Panc1 (cell line): ENCODE results near the gene BTBD9. TPM values are rescaled to one million over a fixed set of nuclear protein-coding genes. Genes with fewer than 3 reads are reported as not detected.

Source experiments
- ATAC-seq: fragments of 200-7000 bp; cut with Tn5 transposase; 2 replicates; pipeline ENCODE4 v1.9.1; 2020; ENCODE audit warnings: mild to moderate bottlenecking, moderate library complexity
- BruUV-seq: library from RNA; stranded (reverse); fragments of 400-500 nt; replicated peaks from 2 replicates; lab custom pipeline; 2021; lab: Mats Ljungman, UMichigan
- CTCF ChIA-PET: fragments of 300-600 bp; sonication (Branson Sonifier 250); formaldehyde crosslinking; loops from one replicate; lab custom pipeline; 2022; ENCODE audit warnings: antibody characterized with exemption; lab: Charles Lee
- POLR2A ChIA-PET: fragments of 300-600 bp; sonication (Branson Sonifier 250); formaldehyde crosslinking; loops from one replicate; lab custom pipeline; 2022; ENCODE audit warnings: antibody characterized with exemption; lab: Charles Lee
- DNase-seq: peaks from one replicate; pipeline ENCODE4 v3.0.0-alpha.2; 2010; ENCODE audit warnings: low read depth, low spot score
- H3K27ac ChIP-seq: 2 replicates; pipeline ENCODE4 v1.5.1; 2011; ENCODE audit warnings: mild to moderate bottlenecking, low read length, inconsistent platforms
- H3K27me3 ChIP-seq: fragments of 200-500 bp; sonication (Bioruptor generic); 2 replicates; pipeline ENCODE4 v1.6.0; 2014; ENCODE audit warnings: low read length, inconsistent platforms; ENCODE audit not compliant: control insufficient read depth, insufficient read depth
- H3K36me3 ChIP-seq: fragments of 200-500 bp; sonication (Bioruptor generic); 2 replicates; pipeline ENCODE4 v1.5.1; 2014; ENCODE audit warnings: inconsistent platforms, mild to moderate bottlenecking, low read length, moderate library complexity; ENCODE audit not compliant: control insufficient read depth, insufficient read depth
- H3K4me1 ChIP-seq: 2 replicates; pipeline ENCODE4 v1.5.1; 2011; ENCODE audit warnings: inconsistent platforms, mild to moderate bottlenecking, low read length, moderate library complexity; ENCODE audit not compliant: control insufficient read depth, insufficient read depth
- H3K4me3 ChIP-seq, 2 experiments: 2 replicates each; pipeline ENCODE4 v1.5.1; 2011 to 2012; ENCODE audit warnings: low read depth in 2 of 2, low read length in 2 of 2, mild to moderate bottlenecking in 2 of 2, inconsistent platforms in 1 of 2, moderate library complexity in 1 of 2
- H3K9me3 ChIP-seq: fragments of 200-500 bp; sonication (Bioruptor generic); 2 replicates; pipeline ENCODE4 v1.5.1; 2014; ENCODE audit warnings: low read depth, mild to moderate bottlenecking, inconsistent platforms, low read length, moderate library complexity; ENCODE audit not compliant: control insufficient read depth, insufficient read depth
- CTCF ChIP-seq: fragments of 450-650 bp; IDR thresholded peaks from 2 replicates; pipeline ENCODE4 v1.5.1; 2017; ENCODE audit warnings: mild to moderate bottlenecking
- POLR2AphosphoS5 ChIP-seq: IDR thresholded peaks from 2 replicates; pipeline ENCODE4 v1.6.1; 2012; ENCODE audit warnings: mild to moderate bottlenecking, low read depth, low read length, moderate library complexity
- SIN3A ChIP-seq: IDR thresholded peaks from 2 replicates; pipeline ENCODE4 v1.6.1; 2012; ENCODE audit warnings: low read depth, mild to moderate bottlenecking, low read length, moderate library complexity, borderline replicate concordance; ENCODE audit not compliant: insufficient read depth
- TCF7L2 ChIP-seq: IDR thresholded peaks from 2 replicates; pipeline ENCODE4 v1.6.1; 2011; ENCODE audit warnings: mild to moderate bottlenecking, low read depth, low read length, inconsistent platforms
- in situ Hi-C: cut with HindIII; loops from 2 replicates; pipeline ENCODE4 v1.10.0; 2016; ENCODE audit warnings: low sequenced_read_pairs, low pct_unique_long_range_greater_than_20kb
- intact Hi-C: fragments of 100-400 bp; cut with micrococcal nuclease; formaldehyde crosslinking; loops from one replicate; pipeline ENCODE4 v1.10.0; 2022; ENCODE audit not compliant: unreplicated experiment
- total RNA-seq: library from RNA; stranded (reverse); gene quantifications from one replicate; pipeline ENCODE4 v1.2.1, GENCODE V29; 2021; ENCODE audit not compliant: unreplicated experiment
- TF ChIP-seq, protein P1 (sequence below), 2 experiments: IDR thresholded peaks; 2 replicates each; pipeline ENCODE4 v1.6.1; 2011 to 2012; ENCODE audit warnings: low read depth in 2 of 2, control low read depth in 1 of 2, low read length in 1 of 2, mild to moderate bottlenecking in 1 of 2, moderate library complexity in 1 of 2; ENCODE audit not compliant: insufficient read depth in 1 of 2

BTBD9 gene
- total RNA-seq, 1 experiment from 2014 or later = 12.8 TPM

- no peak overlapping the region for H3K27ac ChIP-seq
Observed at GRCh38 chr6:38572186-38572813, 67.4 kb downstream of the BTBD9 start.

GRCh38 chr6:38571721-38572120, 68.0 kb downstream of the BTBD9 start:
- in situ Hi-C loops (no loop called here), intact Hi-C loops (no loop called here)
- DNase-seq = no peak
- H3K27ac ChIP-seq = no peak overlapping the region
- no TSS peak for BruUV-seq
- no peaks in the 10 kb centered on the region for H3K4me1 ChIP-seq
- no peaks in the 10 kb centered on the region for H3K36me3 ChIP-seq
- H3K9me3 ChIP-seq = no peaks in the 10 kb centered on the region
- POLR2A ChIA-PET = interaction anchor here (0.7 kb wide), 1 partner anchor 363 kb away, joined by 4 read pairs; no protein-coding TSS in a partner anchor
- CTCF ChIA-PET = no interaction called here
- H3K27me3 ChIP-seq = no peaks in the 10 kb centered on the region
- no peak for ATAC-seq
- H3K4me3 ChIP-seq = no peak overlapping the region
- TF ChIP-seq, protein P1, sequence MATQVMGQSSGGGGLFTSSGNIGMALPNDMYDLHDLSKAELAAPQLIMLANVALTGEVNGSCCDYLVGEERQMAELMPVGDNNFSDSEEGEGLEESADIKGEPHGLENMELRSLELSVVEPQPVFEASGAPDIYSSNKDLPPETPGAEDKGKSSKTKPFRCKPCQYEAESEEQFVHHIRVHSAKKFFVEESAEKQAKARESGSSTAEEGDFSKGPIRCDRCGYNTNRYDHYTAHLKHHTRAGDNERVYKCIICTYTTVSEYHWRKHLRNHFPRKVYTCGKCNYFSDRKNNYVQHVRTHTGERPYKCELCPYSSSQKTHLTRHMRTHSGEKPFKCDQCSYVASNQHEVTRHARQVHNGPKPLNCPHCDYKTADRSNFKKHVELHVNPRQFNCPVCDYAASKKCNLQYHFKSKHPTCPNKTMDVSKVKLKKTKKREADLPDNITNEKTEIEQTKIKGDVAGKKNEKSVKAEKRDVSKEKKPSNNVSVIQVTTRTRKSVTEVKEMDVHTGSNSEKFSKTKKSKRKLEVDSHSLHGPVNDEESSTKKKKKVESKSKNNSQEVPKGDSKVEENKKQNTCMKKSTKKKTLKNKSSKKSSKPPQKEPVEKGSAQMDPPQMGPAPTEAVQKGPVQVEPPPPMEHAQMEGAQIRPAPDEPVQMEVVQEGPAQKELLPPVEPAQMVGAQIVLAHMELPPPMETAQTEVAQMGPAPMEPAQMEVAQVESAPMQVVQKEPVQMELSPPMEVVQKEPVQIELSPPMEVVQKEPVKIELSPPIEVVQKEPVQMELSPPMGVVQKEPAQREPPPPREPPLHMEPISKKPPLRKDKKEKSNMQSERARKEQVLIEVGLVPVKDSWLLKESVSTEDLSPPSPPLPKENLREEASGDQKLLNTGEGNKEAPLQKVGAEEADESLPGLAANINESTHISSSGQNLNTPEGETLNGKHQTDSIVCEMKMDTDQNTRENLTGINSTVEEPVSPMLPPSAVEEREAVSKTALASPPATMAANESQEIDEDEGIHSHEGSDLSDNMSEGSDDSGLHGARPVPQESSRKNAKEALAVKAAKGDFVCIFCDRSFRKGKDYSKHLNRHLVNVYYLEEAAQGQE (IDR thresholded peaks at IDR 0.05; ENCODE audit: insufficient read depth in 1 of 2, low read depth in 2 of 2, low read length in 1 of 2) = no peak
- TF ChIP-seq POLR2AphosphoS5 = no peak

More at GRCh38 chr6:38572186-38572813, 67.4 kb downstream of the BTBD9 start:
- TF ChIP-seq POLR2AphosphoS5 (no peak), TCF7L2 (no peak), CTCF (no peak), SIN3A (no peak)
- TF ChIP-seq, protein P1 (IDR thresholded peaks at IDR 0.05; ENCODE audit: insufficient read depth in 1 of 2, low read depth in 2 of 2, low read length in 1 of 2) = no peak
- in situ Hi-C loops (no loop called here), intact Hi-C loops (no loop called here)
- Histone ChIP-seq H3K27me3 (no peaks in the 10 kb centered on the region), H3K9me3 (no peaks in the 10 kb centered on the region), H3K4me3 (no peak overlapping the region), H3K4me1 (no peaks in the 10 kb centered on the region), H3K36me3 (no peaks in the 10 kb centered on the region)
- no peak for ATAC-seq
- ChIA-PET POLR2A (no interaction called here), CTCF (no interaction called here)
- no peak for DNase-seq
- BruUV-seq = no TSS peak
